GM18498 (cell line): ENCODE results near the gene EEFSEC.

Source experiments
- ATAC-seq: cut with Tn5 transposase; IDR thresholded peaks from one replicate; pipeline ENCODE4 v1.9.1; 2021; ENCODE audit warnings: mild to moderate bottlenecking, moderate library complexity; ENCODE audit not compliant: unreplicated experiment

The EEFSEC gene

DNA sequence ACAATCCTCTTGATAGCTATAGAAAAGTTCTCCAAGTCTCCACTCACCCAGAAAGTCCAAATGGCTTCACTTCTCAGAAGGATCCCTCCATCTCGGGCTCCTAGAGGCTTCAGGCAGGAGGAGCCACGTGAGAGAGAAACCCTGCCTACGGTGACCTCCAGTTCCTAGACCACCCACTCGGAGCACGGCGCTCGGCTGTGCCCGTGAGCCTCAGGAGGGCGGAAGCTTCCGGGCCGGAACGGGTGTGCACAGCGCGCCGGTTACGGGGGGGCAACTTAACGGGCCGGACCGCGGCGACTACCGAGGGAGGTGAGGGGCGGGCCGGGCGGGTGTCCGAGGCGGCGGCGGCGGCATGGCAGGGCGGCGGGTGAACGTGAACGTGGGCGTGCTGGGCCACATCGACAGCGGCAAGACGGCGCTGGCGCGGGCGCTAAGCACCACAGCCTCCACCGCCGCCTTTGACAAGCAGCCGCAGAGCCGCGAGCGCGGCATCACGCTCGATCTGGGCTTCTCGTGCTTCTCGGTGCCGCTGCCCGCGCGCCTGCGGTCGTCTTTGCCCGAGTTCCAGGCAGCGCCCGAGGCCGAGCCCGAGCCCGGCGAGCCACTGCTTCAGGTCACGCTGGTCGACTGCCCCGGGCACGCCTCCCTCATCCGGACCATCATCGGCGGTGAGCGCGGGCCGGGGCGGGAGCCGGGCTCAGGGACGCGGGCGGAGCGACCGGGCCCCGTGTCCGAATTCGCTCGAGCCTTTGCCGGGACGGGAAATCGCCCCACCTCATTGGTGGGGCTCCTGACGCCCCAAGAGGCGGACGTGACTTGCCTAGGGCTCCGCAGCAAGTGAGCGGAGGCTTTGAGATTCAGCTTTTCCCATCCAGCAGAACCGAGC is at the start of gene EEFSEC:
Gene EEFSEC, plus strand, starts transcription at position 326 of the 886 bp plus-strand sequence. Its CDS starts 27 bp downstream, at position 353.
- ATAC-seq, result peak; percentile 93

DNA sequence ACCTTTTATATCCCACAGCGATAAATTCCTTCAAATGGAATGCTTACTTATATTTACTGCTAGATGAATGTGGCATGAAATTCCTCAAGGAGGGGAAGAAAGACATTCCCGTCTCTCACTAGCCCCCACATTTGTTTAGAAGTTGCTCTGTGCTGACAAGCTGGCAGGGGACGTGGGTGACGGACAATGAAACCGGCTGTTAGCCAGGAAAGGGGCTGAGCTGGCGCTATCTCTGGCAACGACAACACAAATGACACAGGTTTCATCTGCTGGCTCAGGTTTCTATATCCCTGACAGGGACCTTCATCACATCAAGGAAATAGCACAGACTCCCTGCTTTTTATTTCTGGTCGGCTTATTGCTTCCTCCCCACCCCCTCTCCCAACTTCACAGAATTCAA is 45.4 kb upstream of the EEFSEC start:
- no peak for ATAC-seq

- ATAC-seq, result no peak
Observed at GRCh38 chr3:128111147-128111546, 42.1 kb upstream of the EEFSEC start.

DNA sequence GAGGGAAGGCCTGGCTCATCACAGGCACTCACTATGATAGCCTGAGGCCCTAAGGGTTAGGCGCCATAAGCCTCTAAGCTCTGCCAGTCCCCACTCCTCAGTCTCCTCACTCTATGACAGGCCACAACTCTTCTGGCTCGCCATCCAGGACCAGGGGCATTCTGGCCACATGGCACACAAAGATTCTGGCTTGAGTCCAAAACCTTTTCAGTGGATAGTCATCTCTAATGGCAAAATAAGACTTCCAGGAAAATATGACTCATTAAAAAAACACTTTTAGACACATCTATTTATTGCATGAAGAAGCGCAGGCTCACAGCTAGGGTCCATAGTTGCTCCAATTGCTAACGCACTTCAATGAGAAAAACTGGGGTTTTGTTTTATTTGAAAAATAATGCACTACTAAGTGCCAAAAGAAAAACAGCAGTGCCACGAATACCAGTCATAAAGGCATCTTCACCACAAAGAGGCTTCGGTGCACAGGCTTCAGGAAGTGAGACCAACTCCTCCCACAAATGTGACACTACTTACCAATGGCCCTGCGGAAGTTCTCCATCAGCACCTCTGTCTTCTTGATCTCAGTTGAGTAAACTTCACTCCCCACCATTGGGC is 40.8 kb upstream of the EEFSEC start:
- no peak for ATAC-seq

DNA sequence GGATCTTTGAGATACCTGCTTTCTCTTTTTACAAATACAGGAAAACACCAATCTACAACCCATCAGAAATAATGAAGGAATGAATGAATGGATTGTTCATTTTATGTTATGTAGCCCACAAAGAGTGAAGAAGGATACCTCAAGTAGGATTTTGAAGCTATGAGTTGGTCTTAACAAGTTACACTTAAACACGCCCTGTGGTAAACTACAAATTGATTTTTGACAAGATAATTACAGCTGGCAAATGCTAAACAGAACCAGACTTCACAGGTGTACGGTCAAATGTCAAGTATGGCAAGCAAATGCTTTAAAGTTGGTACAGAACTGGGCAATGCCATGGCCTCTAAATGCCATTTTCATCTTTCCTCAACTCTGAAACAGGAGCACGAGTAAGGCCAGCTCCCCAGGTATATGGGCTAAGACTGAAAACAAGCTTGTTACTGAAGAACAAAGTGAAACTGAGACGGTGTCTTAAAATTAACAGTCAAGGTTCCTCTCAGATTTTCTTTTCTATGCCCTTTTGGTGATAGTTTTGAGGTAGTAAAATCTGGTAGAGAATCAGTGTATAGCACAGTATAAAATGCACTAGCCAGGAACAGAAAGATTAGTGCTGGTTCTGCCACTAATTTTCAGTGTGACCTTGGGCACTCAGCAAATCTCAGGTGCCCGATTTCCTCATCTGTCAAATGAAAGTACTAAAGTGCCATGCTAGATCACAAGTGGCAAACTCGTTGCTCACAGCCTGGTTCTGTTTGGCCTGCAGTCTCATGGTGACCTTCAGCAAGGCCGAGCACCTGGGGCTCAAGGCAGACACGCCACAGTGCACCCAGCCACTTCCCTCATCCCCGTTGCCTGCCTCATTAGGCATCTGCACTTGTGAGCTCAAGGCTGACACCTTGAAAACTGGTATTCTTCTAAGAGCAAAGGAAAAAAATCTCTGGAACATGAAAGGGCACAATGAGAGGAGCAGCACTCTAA is 39.2 kb upstream of the EEFSEC start:
- peak; percentile 77 for ATAC-seq

DNA sequence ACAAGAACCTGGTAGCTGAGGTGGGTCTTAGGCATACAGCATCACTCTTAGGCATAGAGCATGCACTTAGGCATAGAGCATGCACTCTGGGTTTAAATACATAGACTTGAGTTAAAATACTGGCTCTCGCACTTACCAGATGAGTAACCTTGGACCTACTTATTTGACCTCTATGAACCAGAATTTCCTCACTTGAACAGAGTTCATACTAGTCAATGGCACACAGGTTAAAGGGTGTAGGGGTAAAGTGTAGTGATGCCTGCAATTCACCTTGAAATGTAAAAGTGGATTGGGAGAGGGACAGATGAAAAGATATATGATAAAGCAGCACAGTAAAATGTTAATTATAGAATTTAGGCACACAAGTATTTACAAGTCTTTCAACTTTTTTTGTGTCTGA is 31.3 kb upstream of the EEFSEC start:
- ATAC-seq, result no peak

DNA sequence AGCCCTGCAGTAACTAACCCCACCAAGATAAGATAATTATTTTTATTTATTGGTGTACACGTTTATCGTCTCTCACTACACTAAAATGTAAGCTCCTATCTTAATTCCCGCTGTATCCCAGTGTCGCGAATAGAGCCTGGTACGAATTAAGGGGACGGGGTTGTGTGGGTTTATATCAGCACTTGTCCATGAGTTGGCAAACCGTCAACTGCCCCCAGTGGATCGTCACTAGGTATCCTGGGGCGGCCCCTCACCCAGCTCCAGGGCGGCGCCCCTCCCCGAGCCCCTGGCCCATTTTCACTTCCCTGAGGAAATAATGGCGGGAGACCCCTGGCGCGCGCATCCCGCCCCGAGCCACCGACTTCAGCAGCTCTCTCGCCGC is 30.1 kb upstream of the EEFSEC start:
- peak; percentile 3 for ATAC-seq

GRCh38 chr3:128123538-128124368 is 29.5 kb upstream of the EEFSEC start, which contains the start of gene RUVBL1:
Gene RUVBL1, minus strand, starts transcription at chr3:128123812. Its CDS starts 88 bp downstream, at chr3:128123724.
- peak; percentile 99 for ATAC-seq

GRCh38 chr3:128127236-128127635 is 26.0 kb upstream of the EEFSEC start:
- no peak for ATAC-seq

DNA sequence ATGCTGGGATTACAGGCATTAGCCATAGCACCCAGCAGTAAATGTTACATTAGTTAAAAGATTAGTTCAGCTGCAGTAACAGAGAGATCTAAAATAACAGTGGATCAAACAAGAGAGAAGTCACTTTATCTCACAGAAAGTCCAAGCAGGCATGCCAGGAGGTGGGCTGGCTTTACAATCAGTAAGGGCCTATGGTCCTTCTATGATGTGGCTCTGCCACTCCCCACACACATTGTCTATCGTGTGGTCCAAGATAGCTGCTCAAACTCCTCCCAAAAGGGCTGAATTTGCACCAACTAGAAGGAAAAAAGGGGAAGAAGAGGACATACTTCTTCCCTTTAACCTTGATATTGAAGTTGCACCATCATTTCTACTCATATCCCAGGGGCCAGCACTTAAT is 25.0 kb upstream of the EEFSEC start:
- no peak for ATAC-seq

DNA sequence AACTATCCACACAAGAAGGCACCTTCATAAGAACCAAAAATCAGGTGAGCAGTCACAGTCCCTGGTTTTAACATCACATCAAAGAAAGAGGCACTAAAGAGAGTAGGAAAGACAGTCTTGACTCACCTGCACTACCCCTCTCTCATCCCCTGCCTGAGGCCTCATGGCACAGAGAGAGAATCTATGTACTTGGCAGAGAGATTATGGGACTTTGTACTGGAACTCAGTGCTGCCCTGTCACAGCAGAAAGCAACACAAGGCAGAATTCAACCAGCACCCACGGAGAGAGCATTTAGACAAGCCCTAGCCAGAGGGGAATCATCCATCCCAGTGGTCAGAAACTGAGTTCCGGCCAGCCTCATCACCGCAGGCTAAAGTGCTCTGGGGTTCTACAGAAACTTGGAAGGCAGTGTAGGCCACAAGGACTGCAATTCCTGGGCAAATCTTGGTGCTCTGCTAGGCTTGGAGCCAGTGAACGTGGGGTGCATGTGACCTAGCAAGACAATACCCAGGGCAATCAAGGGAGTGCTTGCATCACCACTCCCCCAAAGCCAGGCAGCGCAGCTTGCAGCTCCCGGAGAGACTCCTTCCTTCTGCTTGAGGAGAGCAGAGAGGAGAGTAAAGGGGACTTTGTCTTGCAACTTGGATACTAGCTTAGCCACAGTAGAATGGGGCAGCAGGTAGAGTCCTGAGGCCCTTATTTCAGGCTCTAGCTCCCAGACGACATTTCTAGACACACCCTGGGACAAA is 21.2 kb upstream of the EEFSEC start:
- ATAC-seq, result no peak

DNA sequence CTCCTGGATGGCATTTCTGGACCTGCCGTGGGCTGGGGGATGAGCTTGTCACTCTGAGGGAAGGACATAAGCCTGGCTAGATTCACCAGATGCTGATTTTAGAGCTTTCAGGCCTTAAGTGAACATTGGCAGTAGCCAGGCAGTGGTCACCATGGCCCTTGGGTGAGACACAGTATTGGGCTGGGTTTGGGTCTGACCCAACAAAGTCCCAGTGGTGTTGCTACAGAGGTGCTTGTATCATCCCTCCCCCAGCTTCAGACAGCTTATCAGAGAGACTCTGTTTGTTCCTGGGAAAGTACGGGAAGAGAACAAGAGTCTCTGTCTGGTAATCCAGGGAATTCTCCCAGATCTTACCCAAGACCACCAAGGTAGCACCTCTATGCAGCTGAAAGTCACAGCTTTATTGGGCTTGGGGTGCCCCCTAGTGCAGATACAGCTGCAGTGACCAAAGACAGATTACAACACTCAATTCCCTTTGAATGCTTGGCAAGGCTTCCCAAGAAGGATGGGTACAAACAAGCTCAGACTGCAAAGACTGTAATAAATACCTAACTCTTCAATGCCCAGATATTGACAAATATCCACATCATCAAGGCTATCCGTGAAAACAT is 19.9 kb upstream of the EEFSEC start:
- no peak for ATAC-seq

GRCh38 chr3:128143496-128143895 is 9.8 kb upstream of the EEFSEC start:
- ATAC-seq, result no peak

GRCh38 chr3:128144512-128145187 is 8.6 kb upstream of the EEFSEC start:
- ATAC-seq, result no peak

DNA sequence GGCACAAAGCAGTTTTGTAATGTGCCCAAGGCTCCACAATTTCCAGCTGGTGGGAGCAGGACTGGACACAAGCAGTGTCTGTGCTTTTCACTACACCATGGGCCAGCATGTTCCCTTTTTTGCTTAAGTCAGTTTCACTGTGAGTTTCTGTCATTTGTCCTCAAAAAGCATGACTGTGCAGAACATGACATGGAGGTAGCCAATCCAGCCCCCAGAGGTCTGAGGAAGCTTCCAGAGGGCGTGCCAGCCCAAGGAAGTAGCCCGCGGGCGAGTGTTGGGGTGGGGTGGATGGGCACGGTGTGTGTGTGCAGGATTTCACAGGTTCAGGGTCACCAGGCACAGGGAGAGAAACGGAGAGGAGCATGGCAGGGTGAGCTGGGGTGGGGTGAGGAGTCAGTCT is 8.0 kb upstream of the EEFSEC start:
- ATAC-seq, result no peak

DNA sequence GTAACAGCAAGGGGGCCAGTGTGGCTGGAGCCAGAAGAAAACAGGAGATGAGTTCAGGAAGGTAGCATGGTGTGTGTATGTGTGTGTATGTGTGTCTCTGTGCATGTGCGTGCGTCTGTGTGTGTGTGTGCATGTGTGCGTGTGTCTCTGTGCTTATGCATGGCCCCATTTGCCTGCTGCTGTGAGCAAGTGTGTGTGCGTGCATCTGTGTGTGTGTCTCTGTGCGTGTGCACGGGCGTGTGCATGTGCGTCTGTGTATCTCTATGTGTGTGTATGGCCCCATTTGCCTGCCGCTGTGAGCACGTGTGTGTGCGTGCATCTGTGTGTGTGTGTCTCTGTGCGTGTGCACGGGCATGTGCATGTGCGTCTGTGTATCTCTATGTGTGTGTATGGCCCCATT is 7.1 kb upstream of the EEFSEC start:
- ATAC-seq, result no peak

DNA sequence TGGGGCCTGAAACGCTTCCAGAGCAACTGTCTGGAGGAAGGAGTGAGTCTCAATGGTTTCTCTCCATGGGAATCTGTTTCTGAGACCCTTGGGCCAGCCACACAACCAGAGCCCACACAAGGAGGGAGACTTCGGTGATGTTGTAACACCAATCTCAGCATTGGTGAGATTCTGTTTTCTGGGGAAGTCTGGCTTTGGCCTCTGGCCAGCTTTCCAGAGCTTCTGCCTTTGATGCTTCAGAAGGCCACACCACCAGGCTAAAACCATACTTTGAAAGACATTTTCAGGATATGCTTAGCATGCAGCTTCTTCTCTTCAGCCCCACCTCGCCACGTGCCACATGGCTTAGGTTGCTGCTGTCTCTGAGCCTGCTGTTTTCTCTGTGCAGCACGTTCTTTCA is 3.6 kb upstream of the EEFSEC start:
- no peak for ATAC-seq

- no peak for ATAC-seq
Observed at GRCh38 chr3:128151758-128152274, 1.5 kb upstream of the EEFSEC start.
